ENCODE results near the gene CGB5. TPM values are rescaled to one million over a fixed set of nuclear protein-coding genes. Genes with fewer than 3 reads are reported as not detected.
"Not testable (repeated sequence)": the region's sequence is repeated elsewhere in the genome, so short reads cannot be mapped to it uniquely, and the experiment has no call there.

Gene CGB5
- total and polyA plus RNA-seq, 4 experiments from 2014 or later = not detected

GRCh38 chr19:49042666-49043065, 982 bp upstream of the CGB5 start:
- H3K27ac ChIP-seq (ENCODE audit: low read depth, low read length); H3K27me3 Mint-ChIP-seq; POLR2A ChIA-PET (ENCODE audit: partially characterized antibody); H3K4me3 ChIP-seq (ENCODE audit: low read length in 2 of 2); H3K4me3 Mint-ChIP-seq; H3K36me3 Mint-ChIP-seq; intact Hi-C loops (cut with micrococcal nuclease); H3K36me3 ChIP-seq (ENCODE audit: insufficient read depth, low read length); H3K9me3 Mint-ChIP-seq; H3K4me1 ChIP-seq (ENCODE audit: insufficient read depth, low read length); DNase-seq; H3K4me1 Mint-ChIP-seq; H3K27me3 ChIP-seq (ENCODE audit: insufficient read depth, low read length); H3K9me3 ChIP-seq (ENCODE audit: control insufficient read depth in 1 of 2, low read length in 2 of 2); CTCF ChIA-PET (ENCODE audit: partially characterized antibody); H3K27ac Mint-ChIP-seq: not testable (repeated sequence)

GRCh38 chr19:49049011-49049410, 5.4 kb downstream of the CGB5 start, which contains the start of gene CGB8:
TSS of gene CGB8 (minus strand) at chr19:49049111. CDS start at chr19:49048739, 372 bp downstream.
- POLR2A ChIA-PET (ENCODE audit: partially characterized antibody); H3K27me3 Mint-ChIP-seq; H3K4me1 ChIP-seq (ENCODE audit: insufficient read depth, low read length); CTCF ChIA-PET (ENCODE audit: partially characterized antibody); H3K27me3 ChIP-seq (ENCODE audit: insufficient read depth, low read length); H3K36me3 Mint-ChIP-seq; H3K9me3 ChIP-seq (ENCODE audit: control insufficient read depth in 1 of 2, low read length in 2 of 2); H3K4me3 ChIP-seq (ENCODE audit: low read length in 2 of 2); H3K36me3 ChIP-seq (ENCODE audit: insufficient read depth, low read length); DNase-seq; H3K27ac ChIP-seq (ENCODE audit: low read depth, low read length); H3K4me1 Mint-ChIP-seq; H3K9me3 Mint-ChIP-seq; intact Hi-C loops (cut with micrococcal nuclease); H3K4me3 Mint-ChIP-seq: not testable (repeated sequence)
- H3K27ac Mint-ChIP-seq = peak within 1 kb of the TSS in 1 of 7 donors; percentile 64

- H3K27me3 Mint-ChIP-seq; CTCF ChIA-PET (ENCODE audit: partially characterized antibody); H3K27ac Mint-ChIP-seq; H3K36me3 ChIP-seq (ENCODE audit: insufficient read depth, low read length); H3K27me3 ChIP-seq (ENCODE audit: insufficient read depth, low read length); POLR2A ChIA-PET (ENCODE audit: partially characterized antibody); H3K4me3 Mint-ChIP-seq; H3K36me3 Mint-ChIP-seq; H3K4me3 ChIP-seq (ENCODE audit: low read length in 2 of 2); H3K9me3 Mint-ChIP-seq; H3K27ac ChIP-seq (ENCODE audit: low read depth, low read length); H3K4me1 Mint-ChIP-seq; H3K9me3 ChIP-seq (ENCODE audit: control insufficient read depth in 1 of 2, low read length in 2 of 2); DNase-seq; H3K4me1 ChIP-seq (ENCODE audit: insufficient read depth, low read length): not testable (repeated sequence)
- intact Hi-C loops (cut with micrococcal nuclease) = loop anchor here (10.0 kb wide), 1 partner anchor 55 kb away; the partner anchor contains the start of genes GYS1 and RUVBL2
These were observed 6.2 kb downstream of the CGB5 start for GRCh38 chr19:49049834-49050233.

- H3K27ac Mint-ChIP-seq; H3K4me1 ChIP-seq (ENCODE audit: insufficient read depth, low read length); H3K27me3 Mint-ChIP-seq; H3K36me3 Mint-ChIP-seq; H3K9me3 Mint-ChIP-seq; H3K27me3 ChIP-seq (ENCODE audit: insufficient read depth, low read length); H3K9me3 ChIP-seq (ENCODE audit: control insufficient read depth in 1 of 2, low read length in 2 of 2); DNase-seq; H3K4me3 ChIP-seq (ENCODE audit: low read length in 2 of 2); H3K4me3 Mint-ChIP-seq; CTCF ChIA-PET (ENCODE audit: partially characterized antibody); H3K4me1 Mint-ChIP-seq; H3K27ac ChIP-seq (ENCODE audit: low read depth, low read length); POLR2A ChIA-PET (ENCODE audit: partially characterized antibody); H3K36me3 ChIP-seq (ENCODE audit: insufficient read depth, low read length): not testable (repeated sequence)
- intact Hi-C loops (cut with micrococcal nuclease) = loop anchor here (10.0 kb wide), 1 partner anchor 56 kb away; the partner anchor contains the start of genes GYS1 and RUVBL2
These were observed 6.9 kb downstream of the CGB5 start for GRCh38 chr19:49050376-49051033.

- CTCF ChIA-PET (ENCODE audit: partially characterized antibody) = interaction anchor here (1.0 to 1.5 kb wide), 4 partner anchors 11 to 63 kb away, joined by 3 to 7 read pairs (median 4); partner anchors contain the start of genes GYS1 and RUVBL2
- no peaks in the 10 kb centered on the region for H3K9me3 ChIP-seq (ENCODE audit: control insufficient read depth in 1 of 2, low read length in 2 of 2)
- peak overlapping the region; percentile 49 to 57 for H3K4me3 ChIP-seq (ENCODE audit: low read length in 2 of 2)
- DNase-seq = peak; percentile 42 to 52 (median 48)
- Mint-ChIP-seq H3K36me3 (no peaks in the 10 kb centered on the region), H3K9me3 (peaks cover 0 to 3% (median 0%) of the 10 kb centered on the region in 8 donors), H3K27me3 (peaks cover 16 to 24% of the 10 kb centered on the region in 2 donors), H3K27ac (peak overlapping the region in 2 of 7 donors; percentile 2 to 17), H3K4me1 (peaks cover 7 to 27% (median 14%) of the 10 kb centered on the region in 4 donors), H3K4me3 (peak overlapping the region; percentile 79 to 93 (median 89))
- H3K27me3 ChIP-seq (ENCODE audit: insufficient read depth, low read length) = peaks cover 18% of the 10 kb centered on the region
- H3K4me1 ChIP-seq (ENCODE audit: insufficient read depth, low read length) = peaks cover 23% of the 10 kb centered on the region
- intact Hi-C loops (cut with micrococcal nuclease) = loop anchor here (2.0 to 10.0 kb wide), 2 partner anchors 38 to 62 kb away; partner anchors contain the start of genes GYS1 and RUVBL2
- H3K36me3 ChIP-seq (ENCODE audit: insufficient read depth, low read length) = no peaks in the 10 kb centered on the region
- POLR2A ChIA-PET (ENCODE audit: partially characterized antibody) = interaction anchor here (1.4 kb wide), 1 partner anchor 36 kb away, joined by 3 read pairs; a partner anchor contains a TSS
- no peak overlapping the region for H3K27ac ChIP-seq (ENCODE audit: low read depth, low read length)
These were observed 12.7 kb downstream of the CGB5 start for GRCh38 chr19:49056101-49056901.

GRCh38 chr19:49056902-49057596, 13.4 kb downstream of the CGB5 start:
- DNase-seq = peak in 1 of 5 donors; percentile 13
- peaks cover 23% of the 10 kb centered on the region for H3K4me1 ChIP-seq (ENCODE audit: insufficient read depth, low read length)
- H3K27ac Mint-ChIP-seq = peak overlapping the region in 6 of 7 donors; percentile 2 to 60 (median 18)
- H3K4me1 Mint-ChIP-seq = peaks cover 7 to 27% (median 14%) of the 10 kb centered on the region in 4 donors
- not testable (repeated sequence) for H3K27ac ChIP-seq (ENCODE audit: low read depth, low read length); H3K36me3 Mint-ChIP-seq; H3K36me3 ChIP-seq (ENCODE audit: insufficient read depth, low read length); H3K9me3 ChIP-seq (ENCODE audit: control insufficient read depth in 1 of 2, low read length in 2 of 2); H3K9me3 Mint-ChIP-seq
- H3K4me3 ChIP-seq (ENCODE audit: low read length in 2 of 2) = peak overlapping the region; percentile 49 to 57
- peaks cover 16 to 24% of the 10 kb centered on the region in 2 donors for H3K27me3 Mint-ChIP-seq
- intact Hi-C loops (cut with micrococcal nuclease) = loop anchor here (2.0 to 10.0 kb wide), 2 partner anchors 38 to 62 kb away; partner anchors contain the start of genes GYS1 and RUVBL2
- peaks cover 18% of the 10 kb centered on the region for H3K27me3 ChIP-seq (ENCODE audit: insufficient read depth, low read length)
- ChIA-PET POLR2A (ENCODE audit: partially characterized antibody) (interaction anchor here (0.6 to 2.1 kb wide), 4 partner anchors 37 to 623 kb away, joined by 3 to 8 read pairs (median 3); partner anchors contain the start of genes GYS1, LIN7B and RUVBL2), CTCF (ENCODE audit: partially characterized antibody) (interaction anchor here (1.0 to 1.5 kb wide), 5 partner anchors 11 to 64 kb away, joined by 3 to 7 read pairs (median 3); partner anchors contain the start of genes GYS1 and RUVBL2)
- H3K4me3 Mint-ChIP-seq = peak overlapping the region; percentile 79 to 93 (median 89)
